Endodermal cell (in vitro differentiated cells): ENCODE data around the gene CDH18. TPM values are rescaled to one million over a fixed set of nuclear protein-coding genes. Genes with fewer than 3 reads are reported as not detected.
A peak's percentile ranks its signal among the peaks of the same experiment; 100 is the strongest.

Experiments
- DNase-seq: peaks from one replicate; pipeline ENCODE4 v3.0.0-alpha.2; 2017
- H3K27ac ChIP-seq: 2 replicates; pipeline ENCODE4 v1.5.1; 2013; ENCODE audit warnings: mild to moderate bottlenecking, low read depth, low read length, moderate library complexity
- H3K27me3 ChIP-seq: 2 replicates; pipeline ENCODE4 v1.6.1; 2013; ENCODE audit warnings: mild to moderate bottlenecking, low read length, moderate library complexity; ENCODE audit not compliant: insufficient read depth, control insufficient read depth, poor library complexity, severe bottlenecking
- H3K36me3 ChIP-seq: 2 replicates; pipeline ENCODE4 v1.7.0; 2013; ENCODE audit warnings: mild to moderate bottlenecking, low read length, moderate library complexity; ENCODE audit not compliant: control insufficient read depth, insufficient read depth
- H3K4me1 ChIP-seq: one replicate; pipeline ENCODE4 v1.7.0; 2013; ENCODE audit warnings: low read length; ENCODE audit not compliant: control insufficient read depth, insufficient read depth
- H3K4me3 ChIP-seq: 2 replicates; pipeline ENCODE4 v1.5.1; 2013; ENCODE audit warnings: mild to moderate bottlenecking, low read length, moderate library complexity
- H3K9ac ChIP-seq: 2 replicates; pipeline ENCODE4 v1.6.1; 2013; ENCODE audit warnings: mild to moderate bottlenecking, low read length, moderate library complexity; ENCODE audit not compliant: poor library complexity, severe bottlenecking; ENCODE audit errors: extremely low read depth
- H3K9me3 ChIP-seq: 2 replicates; pipeline ENCODE4 v1.6.1; 2013; ENCODE audit warnings: mild to moderate bottlenecking, low read length, moderate library complexity; ENCODE audit not compliant: control insufficient read depth
- H3K27ac Mint-ChIP-seq: 2 replicates; pipeline ENCODE4 v1.8.0; 2020; ENCODE audit warnings: mixed read lengths
- H3K27me3 Mint-ChIP-seq: 2 replicates; pipeline ENCODE4 v1.8.0; 2021; ENCODE audit warnings: mild to moderate bottlenecking, mixed read lengths; ENCODE audit not compliant: insufficient read depth
- H3K36me3 Mint-ChIP-seq: 2 replicates; pipeline ENCODE4 v1.8.0; 2020; ENCODE audit warnings: low read depth, mixed read lengths
- H3K4me1 Mint-ChIP-seq: 2 replicates; pipeline ENCODE4 v1.8.0; 2020; ENCODE audit warnings: mixed read lengths
- H3K4me3 Mint-ChIP-seq: 2 replicates; pipeline ENCODE4 v1.8.0; 2020; ENCODE audit warnings: mild to moderate bottlenecking, moderate library complexity, mixed read lengths
- H3K9me3 Mint-ChIP-seq: 2 replicates; pipeline ENCODE4 v1.8.0; 2020; ENCODE audit warnings: mild to moderate bottlenecking, mixed read lengths
- CTCF ChIP-seq: fragments of 200-600 bp; sonication (generic); conservative IDR thresholded peaks from 2 replicates; pipeline ENCODE4 v1.5.0; 2021; ENCODE audit warnings: antibody characterized with exemption, mild to moderate bottlenecking
- WGBS, 2 experiments: methylation state at CpG; one replicate each; pipeline versions ENCODE4 v1.1.5 to v1.1.7; 2013; ENCODE audit warnings: missing lambda C conversion rate in 2 of 2, mixed read lengths in 1 of 2; ENCODE audit not compliant: insufficient coverage in 1 of 2, insufficient read length in 1 of 2; 5-methylcytosine and 5-hydroxymethylcytosine counted together
- total RNA-seq, 2 donors: library from RNA; stranded (reverse); fragmentation: NEBNext Ultra II Directional in 1 of 2; extraction: Animal tissue kit (Norgen Biotek cat#: 25700) in 1 of 2; gene quantifications; 2 replicates in 1 of 2; 3 replicates in 1 of 2; pipeline ENCODE4 v1.2.1, GENCODE V29; 2021

Gene CDH18
- total RNA-seq, 2 donors from 2014 or later: 0.22 TPM; not detected in 1

- Mint-ChIP-seq H3K27me3 (peaks cover 7% of the 10 kb centered on the region), H3K4me3 (no peak overlapping the region), H3K9me3 (no peaks in the 10 kb centered on the region), H3K36me3 (no peaks in the 10 kb centered on the region), H3K4me1 (peaks cover 32% of the 10 kb centered on the region), H3K27ac (peak overlapping the region; percentile 89)
- no peaks in the 10 kb centered on the region for H3K27me3 ChIP-seq
- TF ChIP-seq CTCF: no peak
- no peak overlapping the region for H3K4me3 ChIP-seq
- H3K4me1 ChIP-seq: peaks cover 8% of the 10 kb centered on the region
- DNase-seq: no peak
- no peak overlapping the region for H3K27ac ChIP-seq
- H3K36me3 ChIP-seq: no peaks in the 10 kb centered on the region
- H3K9me3 ChIP-seq: no peaks in the 10 kb centered on the region
- no peak overlapping the region for H3K9ac ChIP-seq
These were observed 217.6 kb downstream of the CDH18 start for GRCh38 chr5:19770396-19770795.

GRCh38 chr5:19767987-19768386, 220.0 kb downstream of the CDH18 start:
- no peak overlapping the region for H3K4me3 Mint-ChIP-seq
- Histone ChIP-seq H3K27me3 (no peaks in the 10 kb centered on the region), H3K36me3 (no peaks in the 10 kb centered on the region), H3K4me3 (no peak overlapping the region), H3K9ac (no peak overlapping the region), H3K27ac (no peak overlapping the region), H3K4me1 (peaks cover 8% of the 10 kb centered on the region), H3K9me3 (no peaks in the 10 kb centered on the region)
- DNase-seq: no peak
- no peak overlapping the region for H3K27ac Mint-ChIP-seq
- no peaks in the 10 kb centered on the region for H3K9me3 Mint-ChIP-seq
- WGBS, 2 experiments: 19% methylated on average over 1 of the region's 1 CpG; no CpG with 5 or more reads in 1 of the 2 experiments
- H3K36me3 Mint-ChIP-seq: no peaks in the 10 kb centered on the region
- H3K27me3 Mint-ChIP-seq: peaks cover 7% of the 10 kb centered on the region
- no peak for TF ChIP-seq CTCF
- H3K4me1 Mint-ChIP-seq: peaks cover 30% of the 10 kb centered on the region

DNA sequence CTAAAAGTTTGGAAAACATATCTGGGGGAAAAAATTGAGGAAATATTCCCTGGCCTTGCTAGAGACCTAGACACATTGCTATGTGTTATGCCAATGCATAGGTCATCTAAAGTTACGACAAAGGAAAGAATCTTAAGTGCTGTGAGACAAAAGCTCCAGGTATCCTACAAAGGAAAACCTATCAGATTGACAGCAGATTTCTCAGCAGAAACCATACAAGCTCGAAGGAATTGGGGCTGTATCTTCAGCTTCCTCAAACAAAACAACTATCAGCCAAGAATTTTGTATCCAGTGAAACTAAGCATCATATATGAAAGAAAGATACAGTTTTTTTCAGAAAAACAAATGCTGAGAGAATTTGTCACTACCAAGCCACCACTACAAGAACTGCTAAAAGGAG, 234.4 kb downstream of the CDH18 start:
- no peaks in the 10 kb centered on the region for H3K4me1 Mint-ChIP-seq
- H3K36me3 Mint-ChIP-seq: no peaks in the 10 kb centered on the region
- Histone ChIP-seq H3K4me1 (no peaks in the 10 kb centered on the region), H3K27ac (no peak overlapping the region), H3K9me3 (peaks cover 8% of the 10 kb centered on the region), H3K27me3 (no peaks in the 10 kb centered on the region), H3K9ac (no peak overlapping the region), H3K36me3 (no peaks in the 10 kb centered on the region), H3K4me3 (no peak overlapping the region)
- H3K4me3 Mint-ChIP-seq: no peak overlapping the region
- no peak overlapping the region for H3K27ac Mint-ChIP-seq
- DNase-seq: no peak
- H3K9me3 Mint-ChIP-seq: peaks cover 9% of the 10 kb centered on the region
- H3K27me3 Mint-ChIP-seq: no peaks in the 10 kb centered on the region
- no peak for TF ChIP-seq CTCF
- 91 to 100% methylated on average over 1 to 2 of the region's 2 CpGs for WGBS, 2 experiments
